T47D (cell line): ENCODE data around the gene DISP3.

Source experiments
- DNase-seq, 2 experiments: peaks; one replicate each; pipeline versions ENCODE4 v3.0.0 to v3.0.0-alpha.2; 2011 to 2012; ENCODE audit warnings: low read depth in 1 of 2, low spot score in 1 of 2
- JUND ChIP-seq: IDR thresholded peaks from 2 replicates; pipeline ENCODE4 v1.6.1; 2012; ENCODE audit warnings: low read depth
- in situ Hi-C: cut with HindIII; loops from 2 replicates; pipeline ENCODE4 v1.10.0; 2016; ENCODE audit warnings: low sequenced_read_pairs, low pct_unique_long_range_greater_than_20kb

The DISP3 gene

DNA sequence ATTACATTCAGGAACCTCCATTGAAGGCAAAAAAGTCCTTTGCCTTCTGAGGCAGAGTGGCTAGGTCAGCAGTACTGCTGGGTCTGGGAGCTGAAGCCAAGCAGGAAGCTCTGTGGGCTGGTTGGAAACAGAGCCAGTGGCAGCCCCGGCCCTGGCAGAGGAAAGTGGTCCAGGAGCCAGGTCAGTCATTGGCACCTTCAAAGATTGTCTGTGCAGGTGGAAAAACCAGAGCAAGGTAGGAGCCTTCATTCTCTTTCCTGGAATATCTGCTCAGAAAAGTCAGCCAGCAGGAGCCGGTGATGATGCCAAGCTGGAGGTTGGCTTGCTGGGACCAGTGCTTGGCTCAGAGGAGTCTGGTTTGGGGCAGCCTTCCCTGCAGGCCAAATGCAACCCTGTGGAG is 12.5 kb upstream of the DISP3 start:
- DNase-seq = no peak
- no peak for TF ChIP-seq JUND
- in situ Hi-C loops = no loop called here

DNA sequence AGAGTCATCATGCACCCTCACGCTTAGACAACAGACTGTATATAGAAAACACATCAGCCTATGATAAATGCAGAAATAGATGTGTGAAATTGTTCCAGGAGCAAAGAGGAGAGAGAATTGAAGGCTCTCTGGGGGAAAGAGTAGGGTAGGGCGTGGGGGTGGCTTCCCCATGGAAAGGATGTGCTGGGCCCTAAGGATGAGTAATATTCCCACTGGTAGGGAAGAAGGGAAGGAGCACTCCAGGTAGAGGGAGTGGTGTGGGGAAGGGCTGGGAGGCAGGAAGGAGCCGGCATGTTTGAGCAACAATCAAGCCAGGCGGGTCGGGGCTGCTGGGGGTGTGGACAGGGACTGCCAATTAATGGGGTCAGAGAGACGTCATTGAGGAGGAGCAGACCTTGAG is 10.1 kb upstream of the DISP3 start:
- no peak for DNase-seq
- in situ Hi-C loops = no loop called here
- TF ChIP-seq JUND = no peak

DNA sequence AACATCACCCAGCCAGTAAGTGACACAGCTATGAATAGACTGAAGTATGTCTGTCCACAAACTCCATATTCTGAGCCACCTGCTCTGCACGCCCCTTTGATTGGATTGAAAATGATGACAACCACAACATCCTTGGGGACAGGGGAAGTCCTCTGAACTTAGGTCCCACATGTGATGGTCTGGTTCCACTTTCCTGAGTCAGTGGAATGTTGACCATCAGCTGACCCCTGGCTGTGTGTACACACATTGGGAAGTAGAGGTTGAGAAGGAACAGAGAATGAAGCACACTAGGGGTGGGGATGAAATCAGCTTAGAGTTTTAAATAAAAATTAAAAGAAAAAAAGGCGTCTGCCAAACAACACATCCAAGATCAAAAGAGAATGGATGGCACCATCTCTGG is 8.0 kb upstream of the DISP3 start:
- TF ChIP-seq JUND = no peak
- DNase-seq = no peak
- in situ Hi-C loops = no loop called here

DNA sequence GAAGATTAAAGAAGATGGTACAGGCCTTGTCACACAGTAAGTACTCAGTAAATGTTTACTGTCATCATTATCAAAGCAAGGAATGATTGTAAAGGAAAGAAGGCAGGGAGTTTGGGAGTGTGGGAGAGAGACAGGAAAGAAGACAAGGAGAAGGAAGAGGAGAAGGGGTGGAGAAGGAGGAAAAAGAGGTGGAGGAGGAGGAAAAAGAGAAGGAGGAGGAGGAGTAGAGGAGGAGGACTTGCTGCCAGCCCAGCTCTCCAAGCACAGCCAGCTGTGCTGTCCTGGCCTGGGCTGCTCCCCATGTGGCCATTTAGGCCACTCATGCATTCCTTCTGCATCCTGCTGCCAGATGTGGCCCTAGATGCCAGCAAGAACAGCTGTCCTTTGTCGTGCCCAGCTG is 7.5 kb upstream of the DISP3 start:
- TF ChIP-seq JUND = no peak
- in situ Hi-C loops = no loop called here
- DNase-seq = no peak

DNA sequence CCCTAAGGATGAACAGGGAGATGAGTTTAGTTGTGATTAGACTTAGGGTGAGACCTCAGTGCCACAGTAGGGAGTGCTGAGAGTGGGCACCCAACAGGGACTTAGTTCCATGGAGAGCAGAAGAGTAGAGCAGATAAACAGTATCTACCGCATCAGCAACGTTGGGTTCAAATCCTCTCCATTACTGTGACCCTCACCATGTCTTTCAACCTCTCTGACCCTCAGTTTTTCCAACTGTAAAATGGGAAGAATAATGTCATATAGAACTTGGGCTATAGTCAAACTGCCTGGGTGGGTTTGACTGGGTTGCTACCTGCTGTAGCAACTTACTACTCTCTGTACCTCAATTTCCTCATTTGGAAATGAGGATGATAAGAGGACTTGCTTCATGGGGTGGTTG is 6.7 kb upstream of the DISP3 start:
- DNase-seq = no peak
- in situ Hi-C loops = no loop called here
- TF ChIP-seq JUND = no peak

- DNase-seq = no peak
- no peak for TF ChIP-seq JUND
- in situ Hi-C loops = no loop called here
These were observed 6.2 kb upstream of the DISP3 start for GRCh38 chr1:11472741-11473140.

- TF ChIP-seq JUND = no peak
- peak; percentile 33 to 64 for DNase-seq
- in situ Hi-C loops = no loop called here
These were observed 5.4 kb upstream of the DISP3 start for GRCh38 chr1:11473491-11474034.

DNA sequence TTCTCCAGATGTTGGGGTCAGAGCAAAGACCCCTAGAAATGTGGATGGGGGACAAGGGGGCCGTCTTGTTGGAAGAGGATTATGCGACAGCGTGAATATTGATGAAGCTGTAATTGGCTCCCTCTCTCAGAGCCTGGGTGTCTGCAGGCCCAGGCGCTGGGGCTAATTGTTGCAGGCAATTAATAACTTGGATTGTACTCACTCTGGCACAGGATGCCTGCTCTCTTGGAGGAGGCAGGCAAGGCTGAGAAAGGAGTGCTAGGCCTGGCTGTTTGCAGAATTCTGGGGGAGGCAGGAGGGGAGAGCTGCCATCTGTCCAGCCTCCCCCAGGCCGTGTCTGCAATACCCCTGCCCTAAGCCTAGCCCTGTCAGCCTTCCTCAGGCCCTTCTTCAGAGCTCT is 4.1 kb upstream of the DISP3 start:
- DNase-seq = no peak
- in situ Hi-C loops = no loop called here
- TF ChIP-seq JUND = no peak

DNA sequence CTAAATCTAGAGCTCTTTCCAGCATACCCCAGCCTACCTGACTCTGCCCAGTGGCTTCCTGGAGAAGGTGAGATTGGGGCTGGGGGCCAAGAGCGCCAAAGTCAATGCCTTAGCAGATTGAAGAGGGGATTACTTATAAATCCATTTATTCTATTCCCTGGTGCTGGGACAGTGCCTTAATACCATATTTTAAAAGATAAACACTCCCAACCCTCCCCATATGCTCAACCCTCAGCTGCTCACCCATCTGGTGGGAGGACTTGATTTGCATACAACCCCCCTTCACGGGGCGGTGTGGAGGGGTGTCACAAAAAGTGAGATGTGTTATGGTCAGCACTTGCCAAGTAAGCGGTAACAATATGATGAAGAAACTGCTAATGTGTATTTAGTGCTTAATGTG is 3.2 kb upstream of the DISP3 start:
- TF ChIP-seq JUND = no peak
- in situ Hi-C loops = no loop called here
- no peak for DNase-seq

- TF ChIP-seq JUND = no peak
- in situ Hi-C loops = no loop called here
- DNase-seq = no peak
These were observed 522 bp downstream of the DISP3 start for GRCh38 chr1:11479375-11479979.

- TF ChIP-seq JUND = no peak
- in situ Hi-C loops = no loop called here
- DNase-seq = no peak
These were observed 2.1 kb downstream of the DISP3 start for GRCh38 chr1:11481019-11481418.

DNA sequence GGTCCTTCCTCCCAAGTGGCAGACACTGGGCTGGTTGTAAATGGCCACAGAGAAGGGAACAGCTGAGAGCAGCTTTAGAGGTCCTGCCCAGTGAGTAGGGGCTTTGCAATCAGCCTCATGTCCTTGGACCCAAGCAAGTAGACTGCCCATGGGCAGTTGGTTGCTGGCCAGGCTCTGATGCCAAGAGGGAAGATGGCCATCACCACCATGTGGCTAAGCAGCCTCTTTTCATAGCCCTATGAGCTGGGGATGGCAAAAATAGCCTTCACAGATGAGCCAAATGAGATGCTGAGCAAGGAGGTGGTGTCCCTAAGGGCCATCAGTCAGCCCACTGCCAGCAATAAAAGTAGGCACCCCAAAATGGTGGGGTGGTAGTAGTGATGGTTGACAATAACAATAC is 3.2 kb downstream of the DISP3 start:
- DNase-seq = no peak
- TF ChIP-seq JUND = no peak
- in situ Hi-C loops = no loop called here

DNA sequence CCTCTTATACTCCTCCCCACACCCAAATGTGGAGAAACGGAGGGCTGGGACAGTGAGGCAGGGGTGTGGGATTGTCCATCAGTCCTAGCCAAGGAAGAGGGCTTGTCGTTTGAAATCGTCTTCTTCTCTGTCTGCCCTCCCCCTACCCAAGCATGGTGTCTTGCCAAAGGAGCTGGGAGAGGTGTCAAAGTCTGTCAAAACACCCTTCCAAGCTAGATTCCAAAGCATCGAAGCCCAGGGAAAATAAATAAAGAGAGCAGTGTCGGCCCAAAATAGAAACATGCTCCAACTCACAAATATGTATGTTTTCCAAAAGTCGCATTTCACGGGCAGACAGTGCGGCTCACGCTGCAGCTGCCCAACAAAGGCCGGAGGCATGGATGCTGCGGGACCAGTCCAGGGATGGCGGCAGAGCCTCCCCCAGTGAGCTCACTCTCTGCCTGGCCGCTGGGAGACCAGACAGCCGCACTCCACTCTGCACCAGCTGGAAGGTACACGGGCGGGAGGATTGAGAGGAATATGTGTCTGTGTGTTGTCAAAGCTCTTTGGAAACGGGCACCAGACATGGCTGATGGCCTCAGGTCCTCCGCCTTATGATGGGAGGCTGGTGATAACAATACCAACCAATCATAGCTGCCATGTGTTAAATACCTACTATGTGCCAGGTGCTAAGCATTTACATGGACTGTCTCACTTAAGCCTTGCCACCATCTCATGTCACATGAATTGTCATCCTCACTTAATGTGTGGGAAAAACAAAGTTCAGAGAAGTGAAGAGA is 3.9 kb downstream of the DISP3 start:
- TF ChIP-seq JUND = no peak
- in situ Hi-C loops = no loop called here
- DNase-seq = no peak
